LHCN-M2 (cell line): ENCODE measurements around the gene ARRDC2. TPM values are rescaled to one million over a fixed set of nuclear protein-coding genes. Genes with fewer than 3 reads are reported as not detected.
"Not testable (repeated sequence)": the region's sequence is repeated elsewhere in the genome, so short reads cannot be mapped to it uniquely, and the experiment has no call there.

ENCODE experiments used
- DNase-seq: peaks from one replicate; pipeline ENCODE4 v3.0.0-alpha.2; 2012; ENCODE audit warnings: low read depth
- total RNA-seq: library from RNA; depleted of rRNA; stranded (reverse); fragments of >200 nt; gene quantifications from 2 replicates; pipeline ENCODE4 v1.2.3, GENCODE V29; 2014

Gene ARRDC2
- total RNA-seq, 1 experiment from 2014 or later: 9.0 TPM

GRCh38 chr19:18016209-18016910, 8.4 kb downstream of the ARRDC2 start:
- no peak for DNase-seq

- peak; percentile 46 for DNase-seq
Measured at GRCh38 chr19:18017275-18018083, 9.5 kb downstream of the ARRDC2 start.

GRCh38 chr19:18020212-18021085, 12.5 kb downstream of the ARRDC2 start:
- peak; percentile 40 for DNase-seq

GRCh38 chr19:18021121-18021755, 13.3 kb downstream of the ARRDC2 start:
- DNase-seq: peak; percentile 79

GRCh38 chr19:18023622-18024251, 15.8 kb downstream of the ARRDC2 start:
- no peak for DNase-seq

GRCh38 chr19:18027151-18027550, 19.2 kb downstream of the ARRDC2 start:
- no peak for DNase-seq

GRCh38 chr19:18029617-18030338, 21.8 kb downstream of the ARRDC2 start:
- peak; percentile 38 for DNase-seq

GRCh38 chr19:18031401-18031800, 23.4 kb downstream of the ARRDC2 start:
- not testable (repeated sequence) for DNase-seq

- DNase-seq: not testable (repeated sequence)
Measured at GRCh38 chr19:18032102-18032501, 24.1 kb downstream of the ARRDC2 start.

- no peak for DNase-seq
Measured at GRCh38 chr19:18041054-18041453, 33.1 kb downstream of the ARRDC2 start.

GRCh38 chr19:18043676-18044075, 35.7 kb downstream of the ARRDC2 start:
- DNase-seq: no peak

- DNase-seq: peak; percentile 93
Measured at GRCh38 chr19:18044825-18045304, 36.9 kb downstream of the ARRDC2 start.

GRCh38 chr19:18045307-18046050, 37.5 kb downstream of the ARRDC2 start:
- no peak for DNase-seq

GRCh38 chr19:18046059-18046718, 38.2 kb downstream of the ARRDC2 start:
- peak; percentile 81 for DNase-seq

GRCh38 chr19:18049385-18049784, 41.4 kb downstream of the ARRDC2 start:
- no peak for DNase-seq

GRCh38 chr19:18051887-18052286, 43.9 kb downstream of the ARRDC2 start:
- DNase-seq: no peak

GRCh38 chr19:18053576-18054219, 45.7 kb downstream of the ARRDC2 start:
- no peak for DNase-seq

GRCh38 chr19:18055967-18056366, 48.0 kb downstream of the ARRDC2 start:
- no peak for DNase-seq
